Testis (tissue), 3 donors: ENCODE measurements around the gene MLLT1. TPM values are rescaled to one million over a fixed set of nuclear protein-coding genes. Genes with fewer than 3 reads are reported as not detected.

Experiments
- DNase-seq: peaks from one replicate; pipeline ENCODE4 v3.0.0-alpha.2; 2019
- H3K27ac ChIP-seq, 2 donors: fragments of 200-600 bp; sonication (generic); one replicate each; pipeline ENCODE4 v1.5.1; 2019
- H3K27me3 ChIP-seq: fragments of 200-600 bp; sonication (generic); one replicate; pipeline ENCODE4 v1.5.1; 2019
- H3K36me3 ChIP-seq: fragments of 200-600 bp; sonication (generic); one replicate; pipeline ENCODE4 v1.5.1; 2017; ENCODE audit warnings: low read depth; ENCODE audit errors: missing control alignments
- H3K4me1 ChIP-seq: fragments of 200-600 bp; sonication (generic); one replicate; pipeline ENCODE4 v1.5.1; 2019
- H3K4me3 ChIP-seq, 2 donors: fragments of 200-600 bp; sonication (generic); one replicate each; pipeline ENCODE4 v1.5.1; 2017 to 2019
- H3K9me3 ChIP-seq: fragments of 200-600 bp; sonication (generic); one replicate; pipeline ENCODE4 v1.5.1; 2017
- POLR2A ChIP-seq: fragments of 450-650 bp; IDR thresholded peaks from one replicate; pipeline ENCODE4 v1.6.1; 2017; ENCODE audit warnings: antibody characterized with exemption, mild to moderate bottlenecking, moderate library complexity
- WGBS, 2 donors: methylation state at CpG; one replicate each; pipeline ENCODE4 v1.1.5; 2018; 5-methylcytosine and 5-hydroxymethylcytosine counted together
- intact Hi-C: fragments of 100-400 bp; cut with DNase I; formaldehyde crosslinking; loops from one replicate; pipeline ENCODE4 v1.15.1; 2023; ENCODE audit warnings: low total_unique reads
- polyA plus RNA-seq: library from polyadenylated mRNA; stranded (reverse); fragments of 350-450 nt; fragmentation: Illumina TruSeq; extraction: RNeasy Lipid Tissue Mini Kit (QIAGEN cat#74804); gene quantifications from one replicate; pipeline ENCODE4 v1.2.3, GENCODE V29; 2014; ENCODE audit warnings: low read depth, low replicate concordance; ENCODE audit not compliant: insufficient read depth
- total RNA-seq, 2 donors: library from RNA; depleted of rRNA; stranded (reverse); fragments of >200 nt; gene quantifications; one replicate each; pipeline ENCODE4 v1.2.3, GENCODE V29; 2016
- TF ChIP-seq, protein P1 (sequence below), 3 experiments: fragments of 450-650 bp in 2 of 3; fragments of 200-600 bp in 1 of 3; sonication (generic) in 1 of 3; IDR thresholded peaks; one replicate each; pipeline ENCODE4 v1.5.1; 2016 to 2019; ENCODE audit warnings: antibody characterized with exemption in 3 of 3, mild to moderate bottlenecking in 2 of 3, moderate library complexity in 1 of 3

Gene MLLT1
- total and polyA plus RNA-seq, 3 donors from 2014 or later, result 17.3 to 32.0 (median 22.4) TPM

GRCh38 chr19:6259312-6259861, 20.4 kb downstream of the MLLT1 start:
- no peaks in the 10 kb centered on the region for H3K9me3 ChIP-seq
- intact Hi-C loops, result no loop called here
- DNase-seq, result no peak
- no peaks in the 10 kb centered on the region for H3K36me3 ChIP-seq
- no peak overlapping the region for H3K4me3 ChIP-seq
- no peak overlapping the region for H3K27ac ChIP-seq
- H3K27me3 ChIP-seq, result no peaks in the 10 kb centered on the region
- H3K4me1 ChIP-seq, result no peaks in the 10 kb centered on the region
- TF ChIP-seq, protein P1, sequence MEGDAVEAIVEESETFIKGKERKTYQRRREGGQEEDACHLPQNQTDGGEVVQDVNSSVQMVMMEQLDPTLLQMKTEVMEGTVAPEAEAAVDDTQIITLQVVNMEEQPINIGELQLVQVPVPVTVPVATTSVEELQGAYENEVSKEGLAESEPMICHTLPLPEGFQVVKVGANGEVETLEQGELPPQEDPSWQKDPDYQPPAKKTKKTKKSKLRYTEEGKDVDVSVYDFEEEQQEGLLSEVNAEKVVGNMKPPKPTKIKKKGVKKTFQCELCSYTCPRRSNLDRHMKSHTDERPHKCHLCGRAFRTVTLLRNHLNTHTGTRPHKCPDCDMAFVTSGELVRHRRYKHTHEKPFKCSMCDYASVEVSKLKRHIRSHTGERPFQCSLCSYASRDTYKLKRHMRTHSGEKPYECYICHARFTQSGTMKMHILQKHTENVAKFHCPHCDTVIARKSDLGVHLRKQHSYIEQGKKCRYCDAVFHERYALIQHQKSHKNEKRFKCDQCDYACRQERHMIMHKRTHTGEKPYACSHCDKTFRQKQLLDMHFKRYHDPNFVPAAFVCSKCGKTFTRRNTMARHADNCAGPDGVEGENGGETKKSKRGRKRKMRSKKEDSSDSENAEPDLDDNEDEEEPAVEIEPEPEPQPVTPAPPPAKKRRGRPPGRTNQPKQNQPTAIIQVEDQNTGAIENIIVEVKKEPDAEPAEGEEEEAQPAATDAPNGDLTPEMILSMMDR (IDR thresholded peaks at IDR 0.05), result no peak
- TF ChIP-seq POLR2A, result no peak
- WGBS, 2 donors, result 46 to 78% methylated on average over 7 to 12 of the region's 12 CpGs

DNA sequence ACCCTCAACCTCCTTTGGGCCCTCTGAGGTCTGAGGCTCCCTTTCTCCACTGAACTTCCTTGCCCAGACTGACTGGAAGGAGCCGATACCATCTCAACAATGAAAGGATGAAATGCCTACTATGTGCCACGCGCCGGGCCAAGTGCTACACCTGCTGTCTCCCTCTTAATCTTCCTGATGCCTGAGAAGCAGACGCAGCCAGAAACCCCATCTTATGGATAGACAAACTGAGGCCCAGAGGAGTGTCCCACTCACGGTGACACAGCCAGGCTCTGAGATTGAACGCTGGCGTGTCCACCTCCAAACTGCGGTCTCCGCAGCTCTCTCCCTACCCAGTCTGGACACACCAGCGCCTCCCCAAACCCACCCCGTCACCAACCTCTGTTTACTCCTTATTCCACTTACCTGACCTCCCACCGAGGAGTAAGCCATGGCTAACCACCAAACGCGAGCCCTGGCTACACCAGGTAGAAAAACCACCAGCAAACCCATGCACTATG, 20.9 kb downstream of the MLLT1 start:
- H3K36me3 ChIP-seq, result no peaks in the 10 kb centered on the region
- no peak overlapping the region for H3K27ac ChIP-seq
- no peak overlapping the region for H3K4me3 ChIP-seq
- no peak for DNase-seq
- intact Hi-C loops, result no loop called here
- H3K4me1 ChIP-seq, result no peaks in the 10 kb centered on the region
- H3K27me3 ChIP-seq, result no peaks in the 10 kb centered on the region
- no peak for TF ChIP-seq POLR2A
- no peaks in the 10 kb centered on the region for H3K9me3 ChIP-seq
- 95 to 96% methylated on average over 15 of the region's 15 CpGs for WGBS, 2 donors

GRCh38 chr19:6253954-6254733, 25.6 kb downstream of the MLLT1 start:
- Histone ChIP-seq H3K36me3 (no peaks in the 10 kb centered on the region), H3K4me1 (no peaks in the 10 kb centered on the region), H3K9me3 (no peaks in the 10 kb centered on the region), H3K27ac (no peak overlapping the region), H3K27me3 (no peaks in the 10 kb centered on the region), H3K4me3 (no peak overlapping the region)
- 85 to 94% methylated on average over 14 of the region's 14 CpGs for WGBS, 2 donors
- no peak for DNase-seq
- TF ChIP-seq POLR2A, result no peak
- TF ChIP-seq, protein P1 (IDR thresholded peaks at IDR 0.05), result no peak
- intact Hi-C loops, result no loop called here

- WGBS, 2 donors, result 95 to 96% methylated on average over 9 of the region's 9 CpGs
- H3K27me3 ChIP-seq, result no peaks in the 10 kb centered on the region
- no peak for TF ChIP-seq POLR2A
- TF ChIP-seq, protein P1 (IDR thresholded peaks at IDR 0.05), result no peak
- H3K4me3 ChIP-seq, result no peak overlapping the region
- H3K36me3 ChIP-seq, result no peaks in the 10 kb centered on the region
- intact Hi-C loops, result no loop called here
- no peak overlapping the region for H3K27ac ChIP-seq
- H3K9me3 ChIP-seq, result no peaks in the 10 kb centered on the region
- peaks cover 5% of the 10 kb centered on the region for H3K4me1 ChIP-seq
- no peak for DNase-seq
Observed at GRCh38 chr19:6252066-6252465, 27.7 kb downstream of the MLLT1 start.

DNA sequence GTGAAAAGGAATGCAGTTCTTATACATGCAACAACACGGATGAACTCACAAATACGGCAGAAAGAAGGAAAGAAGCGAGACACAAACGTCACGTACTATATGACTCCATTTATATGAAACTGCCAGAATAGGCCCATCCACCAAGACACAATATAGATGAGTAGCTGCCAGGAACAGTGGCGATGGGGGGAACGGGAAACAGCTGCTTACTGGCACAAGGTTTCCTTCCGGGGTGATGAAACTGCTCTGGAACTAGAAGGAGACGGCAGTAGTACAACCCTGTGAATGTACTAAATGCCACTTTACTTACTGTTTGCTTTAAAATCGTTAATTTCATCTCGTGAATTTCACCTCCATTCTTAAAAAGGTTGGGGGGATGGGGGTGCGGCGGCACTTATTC, 28.9 kb downstream of the MLLT1 start:
- Histone ChIP-seq H3K4me3 (no peak overlapping the region), H3K36me3 (no peaks in the 10 kb centered on the region), H3K9me3 (no peaks in the 10 kb centered on the region), H3K27me3 (no peaks in the 10 kb centered on the region), H3K4me1 (peaks cover 5% of the 10 kb centered on the region), H3K27ac (no peak overlapping the region)
- DNase-seq, result no peak
- 92 to 93% methylated on average over 13 of the region's 13 CpGs for WGBS, 2 donors
- TF ChIP-seq, protein P1 (IDR thresholded peaks at IDR 0.05), result no peak
- TF ChIP-seq POLR2A, result no peak
- intact Hi-C loops, result no loop called here
